WI38 (cell line): ENCODE data around the gene ACHE.
"Not testable (repeated sequence)": the region's sequence is repeated elsewhere in the genome, so short reads cannot be mapped to it uniquely, and the experiment has no call there.

Source experiments
- H3K4me3 ChIP-seq: 2 replicates; pipeline ENCODE4 v1.5.1; 2011; ENCODE audit warnings: low read depth, mild to moderate bottlenecking, control low read depth, low read length
- CTCF ChIP-seq: IDR thresholded peaks from 2 replicates; pipeline ENCODE4 v1.5.1; 2012; ENCODE audit warnings: low read depth, mild to moderate bottlenecking, control low read depth, low read length

ACHE gene

GRCh38 chr7:100895701-100895955 is at the start of gene ACHE:
ACHE (minus strand) TSS chr7:100895888; CDS start chr7:100894232, 1,656 bp downstream.
- no peak for TF ChIP-seq CTCF
- H3K4me3 ChIP-seq = peak within 1 kb of the TSS; percentile 49

- no peak for TF ChIP-seq CTCF
- no peak overlapping the region for H3K4me3 ChIP-seq
Measured at GRCh38 chr7:100944138-100944537, 48.5 kb upstream of the ACHE start.

- TF ChIP-seq CTCF = no peak
- H3K4me3 ChIP-seq = no peak overlapping the region
Measured at GRCh38 chr7:100943693-100944092, 48.0 kb upstream of the ACHE start.

GRCh38 chr7:100942045-100942774 is 46.5 kb upstream of the ACHE start:
- no peak for TF ChIP-seq CTCF
- no peak overlapping the region for H3K4me3 ChIP-seq

- H3K4me3 ChIP-seq = not testable (repeated sequence)
Measured at GRCh38 chr7:100936167-100936566, 40.5 kb upstream of the ACHE start.

GRCh38 chr7:100935381-100935780 is 39.7 kb upstream of the ACHE start:
- not testable (repeated sequence) for H3K4me3 ChIP-seq

- TF ChIP-seq CTCF = no peak
- H3K4me3 ChIP-seq = no peak overlapping the region
Measured at GRCh38 chr7:100933734-100934133, 38.0 kb upstream of the ACHE start.

GRCh38 chr7:100929808-100930174 is 34.1 kb upstream of the ACHE start:
- TF ChIP-seq CTCF = no peak
- no peak overlapping the region for H3K4me3 ChIP-seq

GRCh38 chr7:100923616-100924015 is 27.9 kb upstream of the ACHE start:
- H3K4me3 ChIP-seq = not testable (repeated sequence)
